HEK293 (cell line): ENCODE data around the gene BPI.

Experiments
- CTCF ChIA-PET: fragments of 350-600 bp; formaldehyde crosslinking; extraction: SDS; loops from one replicate; lab custom pipeline; 2021; ENCODE audit warnings: antibody characterized with exemption; lab: Yijun Ruan, JAX
- POLR2A ChIA-PET: fragments of 300-600 bp; formaldehyde crosslinking; extraction: SDS; loops from one replicate; lab custom pipeline; 2020; ENCODE audit warnings: antibody characterized with exemption, inconsistent platforms; lab: Yijun Ruan, JAX
- H3K27ac ChIP-seq: fragments of 200-500 bp; sonication (Bioruptor generic); 2 replicates; pipeline ENCODE4 v1.5.1; 2014; ENCODE audit warnings: low read depth, low read length, control low read depth, inconsistent platforms; ENCODE audit errors: extremely low read depth
- H3K36me3 ChIP-seq, 2 experiments: fragments of 200-500 bp in 1 of 2; sonication (Bioruptor generic) in 1 of 2; 1 replicate in 1 of 2; 2 replicates in 1 of 2; pipeline ENCODE4 v1.5.1; 2014 to 2017; ENCODE audit warnings: inconsistent platforms in 2 of 2, low read length in 2 of 2; ENCODE audit not compliant: control insufficient read depth in 2 of 2, insufficient read depth in 1 of 2
- H3K4me1 ChIP-seq: fragments of 200-500 bp; sonication (Bioruptor generic); 2 replicates; pipeline ENCODE4 v1.5.1; 2014; ENCODE audit warnings: mild to moderate bottlenecking, low read length, inconsistent platforms; ENCODE audit not compliant: control insufficient read depth, insufficient read depth
- H3K4me3 ChIP-seq: 2 replicates; pipeline ENCODE4 v1.5.1; 2011; ENCODE audit warnings: low read depth, mild to moderate bottlenecking, control low read depth, low read length, moderate library complexity
- H3K9me3 ChIP-seq: fragments of 200-500 bp; sonication (Bioruptor generic); 2 replicates; pipeline ENCODE4 v1.5.1; 2014; ENCODE audit warnings: low read depth, low read length, inconsistent platforms; ENCODE audit not compliant: control insufficient read depth, insufficient read depth
- GLIS2 ChIP-seq: fragments of 450-650 bp; formaldehyde crosslinking; IDR thresholded peaks from 2 replicates; pipeline ENCODE4 v1.5.1; 2016; ENCODE audit warnings: missing biosample characterization, missing genetic modification characterization
- HOXD13 ChIP-seq: sonication (generic); formaldehyde crosslinking; IDR thresholded peaks from 2 replicates; pipeline ENCODE4 v1.8.0; 2022; ENCODE audit warnings: missing genetic modification reagents, borderline replicate concordance
- KLF7 ChIP-seq: fragments of 450-650 bp; formaldehyde crosslinking; IDR thresholded peaks from 2 replicates; pipeline ENCODE4 v1.5.1; 2016; ENCODE audit warnings: missing biosample characterization, missing genetic modification characterization, borderline replicate concordance
- OSR2 ChIP-seq: fragments of 450-650 bp; formaldehyde crosslinking; IDR thresholded peaks from 2 replicates; pipeline ENCODE4 v1.5.1; 2016; ENCODE audit warnings: missing biosample characterization, missing genetic modification characterization
- TSHZ1 ChIP-seq: fragments of 450-650 bp; formaldehyde crosslinking; IDR thresholded peaks from 2 replicates; pipeline ENCODE4 v1.5.1; 2016; ENCODE audit warnings: missing biosample characterization, missing genetic modification characterization, borderline replicate concordance
- ZBTB48 ChIP-seq: fragments of 450-650 bp; formaldehyde crosslinking; IDR thresholded peaks from 2 replicates; pipeline ENCODE4 v1.5.1; 2016; ENCODE audit warnings: missing biosample characterization, missing genetic modification characterization
- ZBTB7A ChIP-seq: fragments of 450-650 bp; formaldehyde crosslinking; IDR thresholded peaks from 2 replicates; pipeline ENCODE4 v1.5.1; 2016; ENCODE audit warnings: low read depth, missing biosample characterization, missing genetic modification characterization
- ZEB2 ChIP-seq: fragments of 450-650 bp; formaldehyde crosslinking; IDR thresholded peaks from 2 replicates; pipeline ENCODE4 v1.5.1; 2016; ENCODE audit warnings: missing biosample characterization, missing genetic modification characterization
- ZNF248 ChIP-seq: fragments of 450-650 bp; formaldehyde crosslinking; IDR thresholded peaks from 2 replicates; pipeline ENCODE4 v1.5.1; 2017; ENCODE audit warnings: missing biosample characterization, missing genetic modification characterization
- ZNF394 ChIP-seq: fragments of 450-650 bp; formaldehyde crosslinking; IDR thresholded peaks from 2 replicates; pipeline ENCODE4 v1.5.1; 2016; ENCODE audit warnings: missing biosample characterization, missing genetic modification characterization, mild to moderate bottlenecking, moderate library complexity, borderline replicate concordance
- ZNF423 ChIP-seq: fragments of 450-650 bp; formaldehyde crosslinking; IDR thresholded peaks from 2 replicates; pipeline ENCODE4 v1.5.1; 2016; ENCODE audit warnings: missing biosample characterization, missing genetic modification characterization
- ZNF555 ChIP-seq: fragments of 450-650 bp; formaldehyde crosslinking; conservative IDR thresholded peaks from 2 replicates; pipeline ENCODE4 v1.5.1; 2017; ENCODE audit warnings: missing biosample characterization, mild to moderate bottlenecking, missing genetic modification characterization, inconsistent platforms
- ZNF558 ChIP-seq: fragments of 450-650 bp; formaldehyde crosslinking; IDR thresholded peaks from 2 replicates; pipeline ENCODE4 v1.5.1; 2016; ENCODE audit warnings: missing biosample characterization, missing genetic modification characterization
- ZNF561 ChIP-seq: fragments of 450-650 bp; IDR thresholded peaks from 2 replicates; pipeline ENCODE4 v1.5.1; 2018; ENCODE audit warnings: missing biosample characterization, missing genetic modification characterization, borderline replicate concordance
- ZNF76 ChIP-seq: fragments of 450-650 bp; formaldehyde crosslinking; IDR thresholded peaks from 2 replicates; pipeline ENCODE4; 2016; ENCODE audit warnings: low read depth, missing biosample characterization, missing genetic modification characterization, borderline replicate concordance
- ZNF792 ChIP-seq: fragments of 450-650 bp; formaldehyde crosslinking; IDR thresholded peaks from 2 replicates; pipeline ENCODE4 v1.5.1; 2016; ENCODE audit warnings: missing biosample characterization, missing genetic modification characterization
- TF ChIP-seq, protein P1 (sequence below): fragments of 450-650 bp; formaldehyde crosslinking; IDR thresholded peaks from 2 replicates; pipeline ENCODE4 v1.5.1; 2017; ENCODE audit warnings: missing biosample characterization, mild to moderate bottlenecking, missing genetic modification characterization, moderate library complexity
- TF ChIP-seq, protein P2 (sequence below): fragments of 450-650 bp; formaldehyde crosslinking; IDR thresholded peaks from 2 replicates; pipeline ENCODE4 v1.5.1; 2016; ENCODE audit warnings: missing biosample characterization, missing genetic modification characterization

BPI gene

GRCh38 chr20:38334016-38334415 lies 30.1 kb downstream of the BPI start (continued):
- TF ChIP-seq TSHZ1 (tag by site-specific recombination) (no peak), ZNF394 (tag by site-specific recombination) (no peak)

- TF ChIP-seq HOXD13 (CRISPR knock-in tag), result no peak
- no peak for TF ChIP-seq ZNF558
- no peak for TF ChIP-seq ZNF76 (tag by site-specific recombination)
- TF ChIP-seq KLF7, result no peak
- TF ChIP-seq ZNF248 (tag by site-specific recombination), result no peak
- TF ChIP-seq ZNF555 (tag by site-specific recombination), result no peak
- TF ChIP-seq, protein P1, sequence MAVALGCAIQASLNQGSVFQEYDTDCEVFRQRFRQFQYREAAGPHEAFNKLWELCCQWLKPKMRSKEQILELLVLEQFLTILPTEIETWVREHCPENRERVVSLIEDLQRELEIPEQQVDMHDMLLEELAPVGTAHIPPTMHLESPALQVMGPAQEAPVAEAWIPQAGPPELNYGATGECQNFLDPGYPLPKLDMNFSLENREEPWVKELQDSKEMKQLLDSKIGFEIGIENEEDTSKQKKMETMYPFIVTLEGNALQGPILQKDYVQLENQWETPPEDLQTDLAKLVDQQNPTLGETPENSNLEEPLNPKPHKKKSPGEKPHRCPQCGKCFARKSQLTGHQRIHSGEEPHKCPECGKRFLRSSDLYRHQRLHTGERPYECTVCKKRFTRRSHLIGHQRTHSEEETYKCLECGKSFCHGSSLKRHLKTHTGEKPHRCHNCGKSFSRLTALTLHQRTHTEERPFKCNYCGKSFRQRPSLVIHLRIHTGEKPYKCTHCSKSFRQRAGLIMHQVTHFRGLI (tag by site-specific recombination), result no peak
- TF ChIP-seq ZNF792 (tag by site-specific recombination), result no peak
- TF ChIP-seq OSR2 (tag by site-specific recombination), result no peak
- no peak for TF ChIP-seq ZNF561
- TF ChIP-seq ZBTB48 (tag by site-specific recombination), result no peak
- TF ChIP-seq, protein P2, sequence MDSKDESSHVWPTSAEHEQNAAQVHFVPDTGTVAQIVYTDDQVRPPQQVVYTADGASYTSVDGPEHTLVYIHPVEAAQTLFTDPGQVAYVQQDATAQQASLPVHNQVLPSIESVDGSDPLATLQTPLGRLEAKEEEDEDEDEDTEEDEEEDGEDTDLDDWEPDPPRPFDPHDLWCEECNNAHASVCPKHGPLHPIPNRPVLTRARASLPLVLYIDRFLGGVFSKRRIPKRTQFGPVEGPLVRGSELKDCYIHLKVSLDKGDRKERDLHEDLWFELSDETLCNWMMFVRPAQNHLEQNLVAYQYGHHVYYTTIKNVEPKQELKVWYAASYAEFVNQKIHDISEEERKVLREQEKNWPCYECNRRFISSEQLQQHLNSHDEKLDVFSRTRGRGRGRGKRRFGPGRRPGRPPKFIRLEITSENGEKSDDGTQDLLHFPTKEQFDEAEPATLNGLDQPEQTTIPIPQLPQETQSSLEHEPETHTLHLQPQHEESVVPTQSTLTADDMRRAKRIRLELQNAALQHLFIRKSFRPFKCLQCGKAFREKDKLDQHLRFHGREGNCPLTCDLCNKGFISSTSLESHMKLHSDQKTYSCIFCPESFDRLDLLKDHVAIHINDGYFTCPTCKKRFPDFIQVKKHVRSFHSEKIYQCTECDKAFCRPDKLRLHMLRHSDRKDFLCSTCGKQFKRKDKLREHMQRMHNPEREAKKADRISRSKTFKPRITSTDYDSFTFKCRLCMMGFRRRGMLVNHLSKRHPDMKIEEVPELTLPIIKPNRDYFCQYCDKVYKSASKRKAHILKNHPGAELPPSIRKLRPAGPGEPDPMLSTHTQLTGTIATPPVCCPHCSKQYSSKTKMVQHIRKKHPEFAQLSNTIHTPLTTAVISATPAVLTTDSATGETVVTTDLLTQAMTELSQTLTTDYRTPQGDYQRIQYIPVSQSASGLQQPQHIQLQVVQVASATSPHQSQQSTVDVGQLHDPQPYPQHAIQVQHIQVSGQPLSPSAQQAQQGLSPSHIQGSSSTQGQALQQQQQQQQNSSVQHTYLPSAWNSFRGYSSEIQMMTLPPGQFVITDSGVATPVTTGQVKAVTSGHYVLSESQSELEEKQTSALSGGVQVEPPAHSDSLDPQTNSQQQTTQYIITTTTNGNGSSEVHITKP (tag by site-specific recombination), result no peak
- TF ChIP-seq ZBTB7A, result no peak
- no peak for TF ChIP-seq ZEB2
- no peak for TF ChIP-seq GLIS2
- no peak for TF ChIP-seq ZNF423 (tag by site-specific recombination)
- no peak overlapping the region for H3K4me3 ChIP-seq
- ChIA-PET CTCF (interaction anchor here (0.7 to 4.2 kb wide), 10 partner anchors 9 to 371 kb away, joined by 3 to 37 read pairs (median 5); no protein-coding TSS in a partner anchor), POLR2A (interaction anchor here (0.9 kb wide), 1 partner anchor 33 kb away, joined by 3 read pairs; no protein-coding TSS in a partner anchor)
- no peaks in the 10 kb centered on the region for H3K4me1 ChIP-seq
- H3K9me3 ChIP-seq, result no peaks in the 10 kb centered on the region
- no peak overlapping the region for H3K27ac ChIP-seq
- H3K36me3 ChIP-seq, result no peaks in the 10 kb centered on the region
Measured at GRCh38 chr20:38336726-38337125, 32.8 kb downstream of the BPI start.
